Heart right ventricle (tissue), 16 donors: ENCODE measurements around the gene RBM17. TPM values are rescaled to one million over a fixed set of nuclear protein-coding genes. Genes with fewer than 3 reads are reported as not detected.

Experiments
- ATAC-seq, 8 donors: fragments of 200-7000 bp; cut with Tn5 transposase; one replicate each; pipeline ENCODE4 v1.9.1; 2020; ENCODE audit warnings: mild to moderate bottlenecking in 8 of 8, moderate library complexity in 8 of 8, moderate number of reproducible peaks in 1 of 8
- DNase-seq, 2 donors: peaks; one replicate each; pipeline ENCODE4 v3.0.0-alpha.2; 2020
- H3K27ac ChIP-seq, 10 donors: fragments of 200-600 bp; sonication (generic) in 2 of 10; one replicate each; pipeline versions ENCODE4 v1.5.0 to v1.8.0; 2020 to 2022; ENCODE audit warnings: mild to moderate bottlenecking in 3 of 10
- H3K27me3 ChIP-seq, 7 donors: fragments of 200-600 bp; one replicate each; pipeline ENCODE4 v1.8.0; 2021 to 2022; ENCODE audit warnings: mild to moderate bottlenecking in 2 of 7
- H3K36me3 ChIP-seq, 9 donors: fragments of 200-600 bp; sonication (generic) in 1 of 9; one replicate each; pipeline versions ENCODE4 v1.5.0 to v1.8.0; 2020 to 2022; ENCODE audit warnings: mild to moderate bottlenecking in 2 of 9
- H3K4me1 ChIP-seq, 9 donors: fragments of 200-600 bp; sonication (generic) in 1 of 9; one replicate each; pipeline versions ENCODE4 v1.5.0 to v1.8.0; 2020 to 2022; ENCODE audit warnings: mild to moderate bottlenecking in 4 of 9
- H3K4me3 ChIP-seq, 10 donors: fragments of 200-600 bp; sonication (generic) in 2 of 10; one replicate each; pipeline versions ENCODE4 v1.5.0 to v1.8.0; 2020 to 2022; ENCODE audit warnings: mild to moderate bottlenecking in 7 of 10, moderate library complexity in 2 of 10
- H3K9me3 ChIP-seq, 11 donors: fragments of 200-600 bp in 10 of 11; sonication (generic) in 2 of 11; one replicate each; pipeline versions ENCODE4 v1.5.0 to v1.8.0; 2013 to 2022; ENCODE audit warnings: mild to moderate bottlenecking in 2 of 11, control low read depth in 1 of 11, moderate library complexity in 1 of 11
- WGBS, 2 donors: extraction: QIAGEN DNeasy Blood & Tissue Kit; methylation state at CpG; one replicate each; pipeline ENCODE4 v1.1.7; 2013; ENCODE audit warnings: inconsistent platforms in 1 of 2; 5-methylcytosine and 5-hydroxymethylcytosine counted together
- intact Hi-C, 10 donors: fragments of 100-400 bp; cut with DNase I; formaldehyde crosslinking; loops; one replicate each; pipeline versions ENCODE4 v1.11.1 to v1.14.2; 2022
- polyA plus RNA-seq, 2 donors: library from polyadenylated mRNA; stranded (reverse); fragments of 200-250 nt; gene quantifications; one replicate each; pipeline ENCODE4 v1.2.3, GENCODE V29; 2013
- total RNA-seq, 10 donors: library from RNA; stranded (reverse); fragmentation: NEBNext Ultra II Directional in 3 of 10; extraction: Animal tissue kit (Norgen Biotek cat#: 25700) in 3 of 10; gene quantifications; one replicate each; pipeline versions ENCODE4 v1.2.1 to v1.2.4, GENCODE V29; 2021 to 2023
- TF ChIP-seq, protein P1 (sequence below), 9 donors: fragments of 200-600 bp; sonication (generic) in 2 of 9; IDR thresholded peaks; one replicate each; pipeline versions ENCODE4 v1.5.0 to v1.8.0; 2021 to 2022; ENCODE audit warnings: antibody characterized with exemption in 9 of 9, mild to moderate bottlenecking in 5 of 9, moderate library complexity in 1 of 9
- donor health status: Arrhythmogenic right ventricular cardiomyopathy.
- donor health status: ischemic (EF 13 %, LVEDD 7.1; RV severe dilation, severe dysfunction).
- donor health status: healthy with polysubstance abuse.
- donor health status: DM: no; HTN: yes; CAD: no.
- donor health status: DM: no; HTN: no; CAD: no.
- donor health status: ischemic (EF 25% LVEDD 6.9; RV normal size, moderate dysfunction).
- donor health status: ischemic (EF 25% LVEDD 5.7; RV mildly dilated, moderate dysfunction).
- donor health status: healthy.
- donor health status: DM: yes; HTN: yes; CAD: no.
- donor health status: Ischemic cardiomyopathy.
- donor health status: ischemic (EF 35%, LVEDD 5.7; RV mildly dilated, moderate dysfunction).
- donor health status: nonischemic (EF 11% LVEDD 7.7; RV severe dilation, severe dysfunction).
- donor health status: DM: yes; HTN: yes; CAD: no.
- donor health status: PGD.
- donor health status: ischemic (EF 29% LVEDD 5.4; RV normal size, mild dysfunction).
- donor health status: nonischemic (EF 23%, LVEDD 6.1; RV moderate dilation, normal function).

The RBM17 gene
- total and polyA plus RNA-seq, 12 donors: 53.4 to 100 (median 64.0) TPM

DNA sequence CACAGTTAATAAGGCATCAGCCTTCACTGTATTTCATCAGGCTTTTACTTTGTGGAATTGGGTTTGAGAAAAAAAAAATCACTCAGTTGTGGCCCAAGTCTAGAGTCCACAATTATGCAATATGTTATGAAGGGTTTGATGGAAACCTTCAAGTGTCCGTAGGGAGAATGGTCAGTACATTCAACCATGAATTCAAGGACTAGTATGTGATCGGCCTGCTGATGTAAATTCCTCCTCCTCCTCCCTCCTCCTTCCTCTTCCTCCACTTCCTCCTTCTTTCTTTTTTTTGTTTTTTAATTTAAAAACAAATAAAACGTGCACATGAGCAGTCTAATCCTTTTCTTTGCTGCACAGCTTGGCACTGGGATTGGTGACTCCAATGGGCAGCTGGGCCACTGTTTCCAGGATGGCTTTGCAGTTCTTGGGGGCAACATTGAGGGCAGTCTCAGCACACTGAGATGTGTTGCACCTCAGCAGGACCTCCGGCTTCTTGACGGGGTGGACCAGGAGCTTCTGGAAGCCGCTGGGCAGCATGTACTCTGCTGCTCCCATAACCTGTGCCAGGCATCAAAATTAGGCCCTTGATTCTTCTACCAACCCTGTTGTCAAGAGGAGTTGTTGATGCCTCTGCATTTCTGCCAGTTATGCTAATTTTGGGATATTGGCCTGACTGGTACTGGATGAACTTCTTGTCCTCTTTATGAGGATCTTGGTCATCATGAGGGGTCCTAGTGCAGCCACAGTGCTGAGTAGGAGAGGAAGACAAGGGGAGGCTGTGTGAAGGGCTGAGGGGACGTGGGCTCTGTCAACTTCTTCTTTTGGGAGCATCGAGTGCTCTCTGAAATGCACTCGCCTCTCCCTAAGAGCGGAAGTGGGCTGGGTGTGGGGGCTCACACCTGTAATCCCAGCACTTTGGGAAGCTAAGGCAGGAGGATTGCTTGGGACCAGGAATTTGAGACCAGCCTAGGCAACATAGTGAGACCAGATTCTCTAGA is 17.4 kb upstream of the RBM17 start:
- no peaks in the 10 kb centered on the region for H3K36me3 ChIP-seq
- H3K9me3 ChIP-seq: no peaks in the 10 kb centered on the region
- H3K27ac ChIP-seq: peak overlapping the region in 9 of 10 donors; percentile 26 to 82 (median 46)
- TF ChIP-seq, protein P1, sequence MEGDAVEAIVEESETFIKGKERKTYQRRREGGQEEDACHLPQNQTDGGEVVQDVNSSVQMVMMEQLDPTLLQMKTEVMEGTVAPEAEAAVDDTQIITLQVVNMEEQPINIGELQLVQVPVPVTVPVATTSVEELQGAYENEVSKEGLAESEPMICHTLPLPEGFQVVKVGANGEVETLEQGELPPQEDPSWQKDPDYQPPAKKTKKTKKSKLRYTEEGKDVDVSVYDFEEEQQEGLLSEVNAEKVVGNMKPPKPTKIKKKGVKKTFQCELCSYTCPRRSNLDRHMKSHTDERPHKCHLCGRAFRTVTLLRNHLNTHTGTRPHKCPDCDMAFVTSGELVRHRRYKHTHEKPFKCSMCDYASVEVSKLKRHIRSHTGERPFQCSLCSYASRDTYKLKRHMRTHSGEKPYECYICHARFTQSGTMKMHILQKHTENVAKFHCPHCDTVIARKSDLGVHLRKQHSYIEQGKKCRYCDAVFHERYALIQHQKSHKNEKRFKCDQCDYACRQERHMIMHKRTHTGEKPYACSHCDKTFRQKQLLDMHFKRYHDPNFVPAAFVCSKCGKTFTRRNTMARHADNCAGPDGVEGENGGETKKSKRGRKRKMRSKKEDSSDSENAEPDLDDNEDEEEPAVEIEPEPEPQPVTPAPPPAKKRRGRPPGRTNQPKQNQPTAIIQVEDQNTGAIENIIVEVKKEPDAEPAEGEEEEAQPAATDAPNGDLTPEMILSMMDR (IDR thresholded peaks at IDR 0.05): no peak
- 80% methylated on average over 10 of the region's 10 CpGs for WGBS, 2 donors
- ATAC-seq: peak in 3 of 8 donors; percentile 30 to 58 (median 38)
- peaks cover 0 to 3% (median 0%) of the 10 kb centered on the region in 7 donors for H3K27me3 ChIP-seq
- H3K4me3 ChIP-seq: no peak overlapping the region
- intact Hi-C loops: no loop called here
- H3K4me1 ChIP-seq: peaks cover 0 to 80% (median 17%) of the 10 kb centered on the region in 9 donors
- DNase-seq: no peak

DNA sequence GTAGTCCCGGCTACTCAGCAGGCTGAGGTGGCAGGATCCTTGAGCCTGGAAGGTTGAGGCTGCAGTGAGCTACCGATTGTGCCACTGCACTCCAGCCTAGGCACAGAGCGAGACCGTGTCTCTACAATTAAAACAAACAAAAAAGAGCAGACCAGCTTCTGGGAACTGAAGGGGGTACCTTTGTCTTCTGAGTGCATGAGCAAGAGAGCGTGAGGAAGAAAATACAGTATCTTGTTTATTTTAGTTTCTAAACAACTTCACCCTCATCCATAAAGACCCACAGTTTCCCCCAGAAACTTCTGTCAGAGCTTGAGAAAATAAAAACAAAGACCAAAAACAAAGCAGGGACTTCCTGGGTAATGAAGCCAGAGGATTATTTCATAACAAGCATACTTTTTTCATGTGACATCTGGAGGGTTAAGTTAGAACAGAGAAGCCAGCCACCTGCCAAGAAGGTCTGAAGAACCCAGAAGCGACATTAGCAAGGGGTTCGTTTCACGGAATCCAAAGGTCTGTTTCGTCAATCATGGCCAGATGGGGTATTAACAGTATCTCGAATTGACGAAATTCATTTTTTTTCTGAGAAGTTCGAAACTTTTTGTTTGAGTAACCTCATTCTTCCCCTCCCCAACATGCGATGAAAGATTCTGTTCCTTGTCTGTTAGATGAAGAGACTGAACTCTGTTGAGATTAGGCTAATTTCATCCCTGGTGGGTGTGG is 16.5 kb upstream of the RBM17 start:
- intact Hi-C loops: no loop called here
- Histone ChIP-seq H3K27me3 (peaks cover 0 to 4% (median 0%) of the 10 kb centered on the region in 7 donors), H3K9me3 (no peaks in the 10 kb centered on the region), H3K36me3 (no peaks in the 10 kb centered on the region), H3K4me1 (peaks cover 0 to 71% (median 15%) of the 10 kb centered on the region in 9 donors), H3K4me3 (no peak overlapping the region), H3K27ac (peak overlapping the region in 8 of 10 donors; percentile 26 to 82 (median 50))
- 61 to 72% methylated on average over 13 of the region's 13 CpGs for WGBS, 2 donors
- TF ChIP-seq, protein P1 (IDR thresholded peaks at IDR 0.05): no peak
- ATAC-seq: peak in 6 of 8 donors; percentile 35 to 48 (median 38)
- DNase-seq: no peak

DNA sequence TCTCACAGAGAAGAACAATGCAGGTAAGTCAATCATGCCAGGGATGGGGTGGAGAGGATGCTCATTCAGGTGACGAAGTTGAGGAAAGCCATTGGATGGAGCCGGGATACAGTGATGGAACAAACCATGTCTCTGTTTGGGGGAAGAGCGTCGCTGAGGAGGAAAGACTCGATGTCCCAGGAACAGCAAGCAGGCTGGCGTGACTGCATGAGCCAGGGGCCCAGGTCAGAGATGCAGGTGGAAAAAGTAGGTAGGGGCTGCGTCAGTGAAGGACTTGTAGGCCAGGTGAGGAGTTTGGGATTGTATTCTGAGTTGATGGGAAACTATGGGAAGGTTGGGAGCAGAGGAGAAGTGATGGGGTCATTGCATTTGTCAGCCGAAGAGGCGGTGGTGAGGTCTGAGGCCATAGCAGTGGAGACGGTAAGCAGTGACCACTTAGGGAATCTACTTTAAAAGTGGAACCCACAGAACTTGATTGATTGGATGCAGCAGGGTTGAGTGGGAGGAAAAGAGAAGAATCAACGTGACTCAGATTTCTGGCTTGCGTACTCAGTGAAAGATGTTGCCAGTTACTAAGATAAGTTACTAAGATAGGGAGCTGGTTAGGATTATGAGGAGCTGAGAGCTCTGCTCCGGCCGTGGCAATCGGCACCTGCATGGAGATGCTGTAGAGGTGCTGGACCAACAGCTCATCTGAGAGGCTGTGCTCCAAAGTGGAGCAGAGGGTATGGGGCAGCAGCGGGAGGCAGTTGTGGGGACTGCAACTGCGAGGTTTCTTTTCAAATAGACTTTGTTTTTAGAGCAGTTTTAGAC is 14.1 kb upstream of the RBM17 start:
- WGBS, 2 donors: 70 to 72% methylated on average over 17 of the region's 17 CpGs
- H3K4me1 ChIP-seq: peaks cover 0 to 47% (median 15%) of the 10 kb centered on the region in 9 donors

More for the DNA sequence above, 14.1 kb upstream of the RBM17 start:
- H3K4me3 ChIP-seq: no peak overlapping the region
- H3K27ac ChIP-seq: no peak overlapping the region
- DNase-seq (no peak), ATAC-seq (peak in 2 of 8 donors; percentile 13 to 17)
- peaks cover 0 to 7% (median 0%) of the 10 kb centered on the region in 7 donors for H3K27me3 ChIP-seq
- TF ChIP-seq, protein P1 (IDR thresholded peaks at IDR 0.05): no peak
- H3K9me3 ChIP-seq: no peaks in the 10 kb centered on the region
- no peaks in the 10 kb centered on the region for H3K36me3 ChIP-seq
- intact Hi-C loops: no loop called here
